ENCODE measurements around the gene IFNG.

Gene IFNG

GRCh38 chr12:68173792-68174191, 14.3 kb upstream of the IFNG start:
- DNase-seq: no peak
- Histone ChIP-seq H3K27me3 (no peaks in the 10 kb centered on the region; the same call in 1 of the 2 replicates), H3K9me3 (no peaks in the 10 kb centered on the region), H3K4me3 (ENCODE audit: low read depth, low read length) (no peak overlapping the region), H3K4me1 (no peaks in the 10 kb centered on the region), H3K36me3 (no peaks in the 10 kb centered on the region)
- no peak for TF ChIP-seq CTCF (IDR thresholded peaks at IDR 0.05; ENCODE audit: low read depth, low read length)

DNA sequence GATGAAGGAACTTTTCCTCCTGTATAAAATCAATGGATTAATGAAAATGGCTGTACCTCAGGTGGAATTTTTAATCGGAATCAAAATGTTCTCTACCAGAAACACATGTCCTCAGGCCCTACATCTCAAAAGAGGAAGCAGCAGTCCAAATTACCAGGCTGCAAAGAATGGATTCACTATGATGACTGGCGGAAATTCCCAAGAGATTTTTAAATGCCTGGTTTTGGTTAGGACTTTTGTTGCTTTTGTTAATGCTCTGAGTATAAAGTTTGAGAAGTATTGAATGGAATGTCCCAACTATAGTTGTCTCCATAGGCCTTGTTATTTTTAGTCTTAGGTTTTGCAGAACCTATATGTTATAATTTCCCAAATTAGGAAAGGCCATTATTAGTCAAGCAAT, 11.2 kb upstream of the IFNG start:
- Histone ChIP-seq H3K27me3 (no peaks in the 10 kb centered on the region), H3K4me3 (ENCODE audit: low read depth, low read length) (no peak overlapping the region), H3K36me3 (no peaks in the 10 kb centered on the region), H3K4me1 (no peaks in the 10 kb centered on the region), H3K9me3 (no peaks in the 10 kb centered on the region)
- no peak for TF ChIP-seq CTCF (IDR thresholded peaks at IDR 0.05; ENCODE audit: low read depth, low read length)
- no peak for DNase-seq

GRCh38 chr12:68169213-68169889, 9.8 kb upstream of the IFNG start:
- no peaks in the 10 kb centered on the region for H3K27me3 ChIP-seq
- H3K9me3 ChIP-seq: no peaks in the 10 kb centered on the region
- no peak for TF ChIP-seq CTCF (IDR thresholded peaks at IDR 0.05; ENCODE audit: low read depth, low read length)
- no peak for DNase-seq
- H3K36me3 ChIP-seq: no peaks in the 10 kb centered on the region
- no peaks in the 10 kb centered on the region for H3K4me1 ChIP-seq
- no peak overlapping the region for H3K4me3 ChIP-seq (ENCODE audit: low read depth, low read length)

DNA sequence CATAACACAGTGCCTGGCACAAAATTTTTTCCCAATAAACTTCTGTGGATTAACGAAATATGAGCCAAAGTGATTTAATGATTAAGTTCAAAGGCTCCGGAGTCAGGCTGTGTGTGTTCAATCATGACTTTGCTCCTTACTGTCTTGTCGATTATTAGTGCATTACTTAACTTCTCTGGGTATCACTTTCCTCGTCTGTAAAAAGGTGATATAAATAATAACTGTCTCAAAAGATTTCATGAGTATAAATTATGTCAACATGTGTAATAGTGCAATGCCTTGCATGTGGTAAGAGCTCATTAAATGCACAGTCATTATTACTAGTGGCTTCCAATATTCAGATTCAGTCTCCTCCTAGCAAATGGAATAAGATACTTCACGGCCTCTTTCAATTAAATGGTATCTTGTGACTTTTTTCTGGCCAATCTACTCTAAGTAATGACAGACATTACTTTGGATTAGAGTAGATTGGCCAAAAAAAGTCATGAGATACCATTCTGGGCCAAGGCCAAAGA, 6.8 kb upstream of the IFNG start:
- Histone ChIP-seq H3K4me3 (ENCODE audit: low read depth, low read length) (no peak overlapping the region), H3K4me1 (no peaks in the 10 kb centered on the region), H3K27me3 (0 out of 2 replicates have a peak, but pooled peaks cover 3% of the 10 kb centered on the region), H3K36me3 (no peaks in the 10 kb centered on the region), H3K9me3 (no peaks in the 10 kb centered on the region)
- DNase-seq: no peak
- no peak for TF ChIP-seq CTCF (IDR thresholded peaks at IDR 0.05; ENCODE audit: low read depth, low read length)

- DNase-seq: no peak
- Histone ChIP-seq H3K4me1 (no peaks in the 10 kb centered on the region), H3K27me3 (0 out of 2 replicates have a peak, but pooled peaks cover 3% of the 10 kb centered on the region), H3K9me3 (no peaks in the 10 kb centered on the region), H3K4me3 (ENCODE audit: low read depth, low read length) (no peak overlapping the region), H3K36me3 (no peaks in the 10 kb centered on the region)
- no peak for TF ChIP-seq CTCF (IDR thresholded peaks at IDR 0.05; ENCODE audit: low read depth, low read length)
These were observed 4.1 kb upstream of the IFNG start for GRCh38 chr12:68163560-68164081.

DNA sequence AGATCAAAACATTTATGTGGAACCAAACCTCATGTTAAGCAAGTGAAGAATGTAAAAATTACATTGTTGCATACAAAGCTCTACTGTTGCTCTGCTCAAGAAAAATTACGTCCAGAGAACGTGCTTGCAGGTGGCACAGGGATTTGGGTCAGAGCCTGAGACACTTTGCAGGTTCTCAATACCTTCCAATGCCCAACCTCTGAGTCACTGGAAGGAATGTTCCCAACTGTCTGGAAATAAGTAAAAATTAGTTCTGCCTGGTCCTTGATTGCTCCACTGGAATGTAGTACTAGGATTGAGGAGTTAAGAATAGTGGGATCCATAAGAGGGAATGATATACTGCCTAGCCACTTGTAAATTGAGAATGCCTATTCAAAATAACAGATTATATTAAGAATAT, 2.8 kb upstream of the IFNG start:
- Histone ChIP-seq H3K4me1 (no peaks in the 10 kb centered on the region), H3K27me3 (0 out of 2 replicates have a peak, but pooled peaks cover 3% of the 10 kb centered on the region), H3K36me3 (no peaks in the 10 kb centered on the region), H3K4me3 (ENCODE audit: low read depth, low read length) (no peak overlapping the region), H3K9me3 (no peaks in the 10 kb centered on the region)
- DNase-seq: no peak
- no peak for TF ChIP-seq CTCF (IDR thresholded peaks at IDR 0.05; ENCODE audit: low read depth, low read length)

Measured in BE2C (cell line).